Loucy (cell line): ENCODE results near the gene TREML2.

Experiments used
- H2AFZ ChIP-seq: fragments of 200-600 bp; sonication (generic); 2 replicates; pipeline ENCODE4 v1.6.0; 2016; ENCODE audit warnings: antibody characterized with exemption, mild to moderate bottlenecking, low read length, moderate library complexity
- H3F3A ChIP-seq: fragments of 200-600 bp; 2 replicates; pipeline ENCODE4 v1.6.0; 2016; ENCODE audit warnings: antibody characterized with exemption, low read depth, mild to moderate bottlenecking
- H3K27me3 ChIP-seq: fragments of 200-600 bp; sonication (generic); 2 replicates; pipeline ENCODE4 v1.6.1; 2014; ENCODE audit warnings: low read length, mild to moderate bottlenecking; ENCODE audit not compliant: insufficient read depth, poor library complexity, severe bottlenecking
- H3K36me3 ChIP-seq: fragments of 200-600 bp; sonication (generic); 2 replicates; pipeline ENCODE4 v1.6.1; 2016; ENCODE audit warnings: low read length; ENCODE audit not compliant: insufficient read depth
- H3K4me1 ChIP-seq: fragments of 200-600 bp; sonication (generic); 2 replicates; pipeline ENCODE4 v1.5.1; 2014; ENCODE audit warnings: low read length, mild to moderate bottlenecking; ENCODE audit not compliant: insufficient read depth, poor library complexity, severe bottlenecking
- H3K4me2 ChIP-seq: fragments of 200-600 bp; sonication (generic); 2 replicates; pipeline ENCODE4 v1.6.0; 2014; ENCODE audit warnings: antibody characterized with exemption, low read length, low read depth, mild to moderate bottlenecking; ENCODE audit not compliant: poor library complexity, severe bottlenecking
- H3K4me3 ChIP-seq: fragments of 200-600 bp; sonication (generic); 2 replicates; pipeline ENCODE4 v1.5.1; 2014; ENCODE audit warnings: low read length, mild to moderate bottlenecking, mixed read lengths; ENCODE audit not compliant: poor library complexity, severe bottlenecking
- H3K79me2 ChIP-seq: fragments of 200-600 bp; sonication (generic); 2 replicates; pipeline ENCODE4 v1.6.1; 2014; ENCODE audit warnings: low read length; ENCODE audit not compliant: insufficient read depth
- H3K9ac ChIP-seq: fragments of 200-600 bp; sonication (generic); 2 replicates; pipeline ENCODE4 v1.6.0; 2014; ENCODE audit warnings: mild to moderate bottlenecking, low read depth, low read length, moderate library complexity; ENCODE audit not compliant: poor library complexity, severe bottlenecking
- H3K9me2 ChIP-seq: fragments of 200-600 bp; sonication (generic); replicated peaks from 2 replicates; pipeline ENCODE4 v1.6.1; 2016; ENCODE audit warnings: low read depth, low read length, mixed read lengths
- H3K9me3 ChIP-seq: fragments of 200-600 bp; sonication (generic); 2 replicates; pipeline ENCODE4 v1.6.1; 2014; ENCODE audit warnings: mild to moderate bottlenecking, antibody characterized with exemption, low read length, low read depth; ENCODE audit not compliant: insufficient read depth
- H4K20me1 ChIP-seq: fragments of 200-600 bp; sonication (generic); 2 replicates; pipeline ENCODE4 v1.6.0; 2014; ENCODE audit warnings: antibody characterized with exemption, low read length, mild to moderate bottlenecking; ENCODE audit not compliant: insufficient read depth, poor library complexity, severe bottlenecking
- CTCF ChIP-seq: fragments of 200-600 bp; sonication (generic); conservative IDR thresholded peaks from 2 replicates; pipeline ENCODE4 v1.5.1; 2014; ENCODE audit warnings: mild to moderate bottlenecking, antibody characterized with exemption, low read length
- EZH2phosphoT487 ChIP-seq: fragments of 200-600 bp; IDR thresholded peaks from 2 replicates; pipeline ENCODE4 v1.6.1; 2018; ENCODE audit warnings: antibody characterized with exemption, mild to moderate bottlenecking, moderate library complexity, borderline replicate concordance

Gene TREML2

DNA sequence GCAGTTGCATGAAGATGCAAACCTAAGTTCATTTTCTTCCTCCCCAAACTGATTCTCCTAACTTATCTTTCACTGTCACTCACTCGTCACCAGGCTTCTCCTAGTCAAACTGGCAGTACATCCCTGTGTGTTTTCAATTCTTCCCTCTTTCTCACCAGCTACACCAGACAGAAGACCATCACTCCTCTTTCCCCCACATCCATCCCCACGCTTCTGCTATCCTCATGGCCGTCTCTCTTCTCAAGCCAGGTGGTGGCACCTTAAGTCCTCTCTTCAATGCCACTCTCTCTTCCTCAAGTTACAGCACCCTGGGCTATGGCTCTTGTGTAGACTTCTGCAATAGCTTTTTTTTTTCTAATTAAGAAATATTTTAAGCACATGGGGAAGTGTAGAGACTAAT is 23.7 kb downstream of the TREML2 start:
- no peak overlapping the region for H2AFZ ChIP-seq
- H3K9me2 ChIP-seq = no peaks in the 10 kb centered on the region
- no peaks in the 10 kb centered on the region for H3F3A ChIP-seq
- no peaks in the 10 kb centered on the region for H3K4me1 ChIP-seq
- H3K4me2 ChIP-seq = no peak overlapping the region
- no peaks in the 10 kb centered on the region for H3K27me3 ChIP-seq
- no peaks in the 10 kb centered on the region for H3K9me3 ChIP-seq
- no peak overlapping the region for H3K4me3 ChIP-seq
- H3K79me2 ChIP-seq = no peaks in the 10 kb centered on the region
- TF ChIP-seq CTCF = no peak
- no peak for TF ChIP-seq EZH2phosphoT487
- H4K20me1 ChIP-seq = no peaks in the 10 kb centered on the region
- H3K9ac ChIP-seq = no peak overlapping the region
- H3K36me3 ChIP-seq = no peaks in the 10 kb centered on the region

- H3K4me1 ChIP-seq = no peaks in the 10 kb centered on the region
- H2AFZ ChIP-seq = no peak overlapping the region
- no peaks in the 10 kb centered on the region for H3K79me2 ChIP-seq
- no peak overlapping the region for H3K9ac ChIP-seq
- no peaks in the 10 kb centered on the region for H3K36me3 ChIP-seq
- H3K27me3 ChIP-seq = no peaks in the 10 kb centered on the region
- H3K4me3 ChIP-seq = no peak overlapping the region
- no peaks in the 10 kb centered on the region for H4K20me1 ChIP-seq
- no peaks in the 10 kb centered on the region for H3K9me3 ChIP-seq
- H3K9me2 ChIP-seq = no peaks in the 10 kb centered on the region
- TF ChIP-seq CTCF (no peak), EZH2phosphoT487 (no peak)
- no peak overlapping the region for H3K4me2 ChIP-seq
- no peaks in the 10 kb centered on the region for H3F3A ChIP-seq
Measured at GRCh38 chr6:41176189-41176588, 24.8 kb downstream of the TREML2 start.

DNA sequence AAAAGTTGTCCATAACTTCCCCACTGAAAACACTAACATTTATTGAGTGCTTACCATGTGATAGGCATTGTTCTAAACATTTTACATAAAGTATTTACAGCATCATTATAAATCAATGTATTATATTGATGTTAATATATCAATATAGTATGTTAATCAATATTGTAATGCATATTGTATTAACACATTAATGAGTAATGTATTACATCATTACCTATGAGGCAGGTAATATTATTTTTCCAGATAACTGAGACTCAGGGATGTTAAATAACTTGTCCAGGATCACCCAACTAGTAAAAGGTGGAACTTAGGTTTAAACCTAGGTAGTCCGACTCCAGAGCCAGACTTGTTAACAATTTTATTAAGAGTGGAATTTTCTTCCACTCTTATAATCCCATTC is 25.9 kb downstream of the TREML2 start:
- no peaks in the 10 kb centered on the region for H3K36me3 ChIP-seq
- H4K20me1 ChIP-seq = no peaks in the 10 kb centered on the region
- H3K4me2 ChIP-seq = no peak overlapping the region
- no peaks in the 10 kb centered on the region for H3K79me2 ChIP-seq
- H2AFZ ChIP-seq = no peak overlapping the region
- TF ChIP-seq CTCF = no peak
- TF ChIP-seq EZH2phosphoT487 = no peak
- no peak overlapping the region for H3K9ac ChIP-seq
- H3K27me3 ChIP-seq = no peaks in the 10 kb centered on the region
- H3K9me3 ChIP-seq = no peaks in the 10 kb centered on the region
- H3F3A ChIP-seq = no peaks in the 10 kb centered on the region
- no peaks in the 10 kb centered on the region for H3K9me2 ChIP-seq
- no peaks in the 10 kb centered on the region for H3K4me1 ChIP-seq
- no peak overlapping the region for H3K4me3 ChIP-seq
